Activated naive CD8-positive, alpha-beta T cell treated with anti-CD3 and anti-CD28 coated beads for 36 hours (primary cell): ENCODE measurements around the gene SZT2. TPM values are rescaled to one million over a fixed set of nuclear protein-coding genes. Genes with fewer than 3 reads are reported as not detected.
"Not testable (repeated sequence)": the region's sequence is repeated elsewhere in the genome, so short reads cannot be mapped to it uniquely, and the experiment has no call there.

ENCODE experiments used
- DNase-seq: peaks from one replicate; pipeline ENCODE4 v3.0.0; 2021
- H3K27ac Mint-ChIP-seq: one replicate; pipeline ENCODE4 v1.8.0; 2022; ENCODE audit warnings: mild to moderate bottlenecking, moderate library complexity, mixed read lengths
- H3K27me3 Mint-ChIP-seq: one replicate; pipeline ENCODE4 v1.8.0; 2022; ENCODE audit warnings: mild to moderate bottlenecking, mixed read lengths
- H3K36me3 Mint-ChIP-seq: one replicate; pipeline ENCODE4 v1.8.0; 2021; ENCODE audit warnings: mild to moderate bottlenecking, mixed read lengths
- H3K4me1 Mint-ChIP-seq: one replicate; pipeline ENCODE4 v1.8.0; 2021; ENCODE audit warnings: mixed read lengths
- H3K4me3 Mint-ChIP-seq: one replicate; pipeline ENCODE4 v1.8.0; 2022; ENCODE audit warnings: mild to moderate bottlenecking, moderate library complexity, mixed read lengths
- H3K9me3 Mint-ChIP-seq: one replicate; pipeline ENCODE4 v1.8.0; 2022; ENCODE audit warnings: mixed read lengths
- total RNA-seq, 2 experiments: library from RNA; stranded (reverse); gene quantifications; one replicate each; pipeline ENCODE4 v1.2.3, GENCODE V29; 2021

SZT2 gene
- total RNA-seq, 2 experiments from 2014 or later: 22.4 to 27.6 TPM

DNA sequence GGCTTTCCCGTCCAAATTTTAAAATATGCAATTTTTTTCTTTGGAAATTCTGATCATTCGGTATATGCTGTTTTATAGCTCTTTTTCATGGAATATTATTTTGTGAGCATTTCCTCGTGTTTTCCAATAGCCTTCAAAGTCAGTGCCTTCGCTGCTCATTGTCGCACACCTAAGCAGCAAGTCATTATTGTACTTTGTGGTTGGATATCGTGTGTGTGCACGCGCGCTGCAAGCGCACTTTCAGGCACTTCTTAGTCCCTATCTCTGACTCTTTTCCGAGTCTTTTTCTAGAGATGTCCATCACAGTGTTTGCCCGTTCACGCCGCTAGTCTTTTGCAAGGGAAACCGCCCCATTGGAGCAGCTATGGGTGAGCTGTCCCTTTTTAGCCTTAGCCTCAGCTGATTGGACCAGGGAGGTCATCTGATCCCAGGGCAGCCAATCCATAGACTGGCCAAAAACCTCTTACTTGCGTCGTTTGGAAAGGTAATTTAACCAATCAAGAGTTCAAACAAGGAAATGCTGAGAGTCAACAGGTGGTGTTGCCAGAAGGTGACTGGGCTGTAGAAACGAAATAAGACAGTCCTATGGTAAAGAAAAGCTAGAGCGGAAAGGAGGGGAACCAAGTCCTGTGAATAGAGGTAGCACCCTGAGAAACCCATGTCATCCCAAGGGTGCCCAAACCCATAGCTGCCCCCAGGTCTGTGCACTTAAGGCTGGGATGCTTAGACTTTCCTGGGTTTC lies 64.7 kb downstream of the SZT2 start:
- H3K4me1 Mint-ChIP-seq: peaks cover 15% of the 10 kb centered on the region
- peak; percentile 66 for DNase-seq
- H3K36me3 Mint-ChIP-seq: peaks cover 11% of the 10 kb centered on the region
- H3K27me3 Mint-ChIP-seq: peaks cover 36% of the 10 kb centered on the region
- peaks cover 2% of the 10 kb centered on the region for H3K9me3 Mint-ChIP-seq
- H3K4me3 Mint-ChIP-seq: peak overlapping the region; percentile 82
- peak overlapping the region; percentile 70 for H3K27ac Mint-ChIP-seq

DNA sequence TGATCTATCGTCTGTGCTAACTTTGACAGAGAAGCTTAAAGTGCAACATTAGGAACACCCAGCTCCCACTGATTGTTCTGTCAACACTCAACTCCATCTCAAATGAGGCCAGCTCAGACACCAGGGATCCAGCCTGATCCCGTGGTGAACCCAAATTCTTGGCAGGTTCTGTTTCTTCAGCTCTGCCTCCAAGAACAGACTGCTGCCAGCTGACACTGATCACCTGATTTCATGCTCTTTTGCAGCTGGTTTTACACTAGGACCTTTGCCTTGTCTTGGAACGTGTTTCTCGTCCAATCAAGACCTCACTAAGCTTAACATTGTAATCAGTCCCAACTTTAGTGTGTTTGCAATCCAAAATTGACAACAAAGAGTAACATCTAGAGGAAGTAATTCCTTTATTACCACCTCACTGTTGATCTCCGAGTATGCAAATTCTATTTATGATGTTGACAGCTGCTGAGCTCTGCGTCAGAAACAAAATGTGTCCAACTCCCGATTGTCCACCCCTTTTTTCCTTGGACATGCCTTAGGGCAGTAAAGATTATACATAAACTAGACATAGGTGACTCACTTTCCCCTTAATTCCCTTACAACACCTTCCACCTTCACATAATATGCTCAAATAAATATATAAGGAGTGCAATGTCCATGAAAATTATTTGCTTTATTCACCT lies 65.7 kb downstream of the SZT2 start:
- Mint-ChIP-seq H3K9me3 (peaks cover 2% of the 10 kb centered on the region), H3K4me1 (peaks cover 15% of the 10 kb centered on the region), H3K36me3 (peaks cover 11% of the 10 kb centered on the region), H3K27me3 (peaks cover 36% of the 10 kb centered on the region), H3K4me3 (no peak overlapping the region), H3K27ac (no peak overlapping the region)
- no peak for DNase-seq

DNA sequence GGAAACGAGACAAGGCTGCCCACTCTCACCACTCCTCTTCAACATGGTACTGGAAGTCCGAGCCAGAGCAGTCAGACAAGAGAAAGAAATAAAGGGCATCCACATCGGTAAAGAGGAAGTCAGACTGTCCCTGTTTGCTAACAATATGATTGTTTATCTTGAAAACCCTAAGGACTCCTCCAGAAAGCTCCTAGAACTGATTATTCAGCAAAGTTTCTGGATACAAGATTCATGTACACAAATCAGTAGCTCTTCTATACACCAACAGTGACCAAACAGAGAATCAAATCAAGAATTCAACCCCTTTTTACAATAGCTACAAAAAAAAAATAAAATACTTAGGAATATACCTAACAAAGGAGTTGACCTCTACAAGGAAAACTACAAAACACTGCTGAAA lies 68.7 kb downstream of the SZT2 start:
- not testable (repeated sequence) for DNase-seq, H3K4me3 Mint-ChIP-seq, H3K36me3 Mint-ChIP-seq, H3K27ac Mint-ChIP-seq, H3K9me3 Mint-ChIP-seq
- peaks cover 11% of the 10 kb centered on the region for H3K4me1 Mint-ChIP-seq
- H3K27me3 Mint-ChIP-seq: peaks cover 36% of the 10 kb centered on the region

DNA sequence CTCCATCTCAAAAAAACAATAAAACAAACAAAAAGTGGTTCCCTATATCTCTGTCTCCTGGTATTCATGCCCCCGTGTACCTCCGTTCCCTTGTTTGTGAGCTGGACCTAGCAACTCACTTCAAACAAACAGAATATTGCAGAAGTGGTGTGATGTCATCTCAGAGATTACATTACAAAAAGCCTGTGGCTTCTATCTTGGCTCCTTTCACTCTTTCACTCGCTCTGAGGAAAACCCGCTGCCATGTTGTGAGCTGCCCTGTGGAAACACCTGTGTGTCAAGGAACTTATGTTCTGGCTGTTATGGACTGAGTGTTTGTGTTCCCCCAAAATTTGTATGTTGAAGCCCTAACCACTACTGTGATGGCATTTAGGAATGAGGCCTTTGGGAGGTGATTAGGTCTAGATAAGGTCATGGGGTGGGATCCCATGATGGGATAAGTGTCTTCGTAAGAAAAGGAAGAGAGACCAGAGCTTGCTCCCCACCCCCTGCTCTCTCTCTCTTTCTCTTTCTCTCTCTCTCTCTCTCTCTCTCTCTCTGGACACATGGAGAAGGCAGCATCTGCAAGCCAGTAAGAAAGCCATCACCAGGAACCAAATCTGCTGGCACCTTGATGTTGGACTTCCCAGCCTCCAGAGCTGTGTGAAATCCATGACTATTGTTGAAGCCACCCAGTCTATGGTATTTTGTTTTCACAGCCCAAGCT lies 71.4 kb downstream of the SZT2 start:
- Mint-ChIP-seq H3K27ac (no peak overlapping the region), H3K36me3 (no peaks in the 10 kb centered on the region), H3K27me3 (peaks cover 24% of the 10 kb centered on the region), H3K4me1 (peaks cover 3% of the 10 kb centered on the region), H3K9me3 (no peaks in the 10 kb centered on the region), H3K4me3 (no peak overlapping the region)
- DNase-seq: no peak

DNA sequence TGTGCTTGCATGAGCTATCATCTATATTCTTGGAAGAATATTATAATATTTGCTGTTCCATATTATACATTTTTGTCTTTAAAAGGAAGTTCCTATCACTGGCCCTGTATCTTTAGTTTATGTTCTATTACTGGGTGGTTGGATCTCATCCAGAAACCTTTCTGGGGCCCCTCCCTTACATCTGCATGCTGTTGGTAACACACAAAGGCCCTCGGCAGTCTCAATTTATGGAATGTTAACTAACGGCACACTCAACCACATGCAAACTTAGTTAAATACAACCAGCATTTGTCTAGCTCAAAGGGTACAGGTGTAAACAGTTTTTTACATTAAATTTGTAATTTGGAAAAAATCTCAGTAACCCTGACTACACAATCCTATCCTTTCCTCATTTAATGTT lies 73.8 kb downstream of the SZT2 start:
- Mint-ChIP-seq H3K27ac (no peak overlapping the region), H3K4me3 (no peak overlapping the region), H3K9me3 (no peaks in the 10 kb centered on the region), H3K4me1 (peaks cover 8% of the 10 kb centered on the region), H3K27me3 (peaks cover 4% of the 10 kb centered on the region), H3K36me3 (no peaks in the 10 kb centered on the region)
- no peak for DNase-seq

DNA sequence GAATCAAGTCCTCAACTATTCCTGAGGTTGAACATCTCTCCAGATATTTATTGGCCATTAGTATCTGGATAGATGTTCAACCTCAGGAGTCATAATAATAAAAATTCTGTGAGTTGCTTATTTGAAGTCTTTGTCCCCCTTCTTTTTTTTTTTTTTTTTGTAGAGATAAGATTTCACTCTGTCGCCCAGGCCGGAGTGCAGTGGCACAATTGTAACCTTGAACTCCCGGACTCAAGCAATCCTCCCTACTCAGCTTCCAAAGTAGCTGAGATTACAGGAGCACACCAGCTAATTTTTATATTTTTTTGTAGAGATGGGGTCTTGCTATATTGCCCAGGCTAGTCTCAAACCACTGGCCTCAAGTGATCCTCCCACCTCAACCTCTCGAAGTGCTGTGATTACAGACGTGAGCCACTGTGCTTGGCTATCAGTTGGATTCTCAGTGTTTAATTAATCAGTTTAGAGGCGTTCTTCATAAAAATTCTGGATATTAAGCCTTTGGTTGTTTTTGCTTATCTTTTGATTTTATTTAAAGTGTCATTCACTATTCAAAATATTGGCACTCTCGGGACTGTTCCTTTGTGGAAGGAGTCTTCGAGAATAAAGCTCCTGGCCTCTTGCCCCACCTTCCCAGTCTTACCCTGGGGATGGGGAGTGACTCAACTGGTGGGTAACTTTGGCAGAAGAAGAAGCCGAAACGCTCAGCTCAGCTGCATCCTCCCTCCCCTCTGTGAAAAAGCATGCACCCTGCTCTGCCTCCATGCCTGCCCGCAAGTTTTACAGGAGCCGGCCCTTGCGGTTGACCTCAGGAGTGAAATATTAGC lies 75.2 kb downstream of the SZT2 start:
- no peaks in the 10 kb centered on the region for H3K36me3 Mint-ChIP-seq
- no peaks in the 10 kb centered on the region for H3K27me3 Mint-ChIP-seq
- H3K4me1 Mint-ChIP-seq: peaks cover 8% of the 10 kb centered on the region
- H3K27ac Mint-ChIP-seq: no peak overlapping the region
- no peak overlapping the region for H3K4me3 Mint-ChIP-seq
- no peak for DNase-seq
- no peaks in the 10 kb centered on the region for H3K9me3 Mint-ChIP-seq

DNA sequence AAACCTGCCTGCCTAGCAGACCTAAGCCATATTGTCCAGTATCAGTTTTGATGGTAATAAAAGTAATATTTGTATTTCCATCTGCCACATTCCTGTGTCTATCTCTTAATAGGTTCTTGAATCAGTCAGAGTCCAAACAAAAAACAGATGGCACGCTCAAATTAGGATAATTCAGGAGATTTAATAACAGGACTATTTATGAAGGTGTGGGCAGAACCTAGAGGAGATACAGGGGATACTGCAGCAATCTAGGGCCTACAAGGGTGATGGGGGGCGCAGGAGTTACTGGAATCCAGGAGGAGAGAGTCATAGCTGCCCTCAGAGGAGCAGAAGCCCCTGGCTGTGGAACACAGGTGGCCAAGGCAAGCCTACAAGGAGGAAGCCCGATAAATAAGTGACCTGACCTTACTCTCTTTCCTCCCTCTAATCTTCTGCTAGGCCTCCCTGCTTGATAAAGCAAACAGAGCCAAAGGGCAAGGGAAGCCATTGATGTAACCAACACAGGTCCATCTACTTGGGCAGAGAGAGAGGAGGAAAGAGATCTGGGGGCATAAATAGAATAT lies 75.9 kb downstream of the SZT2 start:
- Mint-ChIP-seq H3K9me3 (no peaks in the 10 kb centered on the region), H3K36me3 (no peaks in the 10 kb centered on the region), H3K4me3 (no peak overlapping the region), H3K27ac (no peak overlapping the region), H3K27me3 (no peaks in the 10 kb centered on the region), H3K4me1 (peaks cover 8% of the 10 kb centered on the region)
- DNase-seq: no peak

DNA sequence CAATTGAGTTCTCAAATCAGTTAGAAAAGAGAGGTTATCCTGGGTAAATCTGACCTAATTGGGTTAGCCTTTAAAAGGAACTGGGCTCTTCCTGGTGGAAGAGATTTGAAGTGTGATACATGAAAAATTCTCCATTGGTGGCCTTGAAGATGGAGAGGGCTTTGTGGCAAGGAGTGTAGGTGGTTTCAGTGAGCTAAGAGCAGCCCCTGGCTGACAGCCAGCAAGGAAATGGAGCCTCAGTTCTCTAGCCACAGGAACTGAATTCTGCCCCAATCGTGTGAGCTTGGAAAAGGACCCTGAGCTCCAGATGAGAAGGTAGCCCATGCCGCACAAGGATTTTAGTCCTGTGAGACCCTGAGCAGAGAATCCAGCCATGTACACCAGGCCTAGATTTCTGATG lies 76.7 kb downstream of the SZT2 start:
- H3K36me3 Mint-ChIP-seq: no peaks in the 10 kb centered on the region
- H3K9me3 Mint-ChIP-seq: no peaks in the 10 kb centered on the region
- peaks cover 8% of the 10 kb centered on the region for H3K4me1 Mint-ChIP-seq
- H3K4me3 Mint-ChIP-seq: no peak overlapping the region
- H3K27ac Mint-ChIP-seq: no peak overlapping the region
- DNase-seq: peak; percentile 13
- H3K27me3 Mint-ChIP-seq: no peaks in the 10 kb centered on the region

DNA sequence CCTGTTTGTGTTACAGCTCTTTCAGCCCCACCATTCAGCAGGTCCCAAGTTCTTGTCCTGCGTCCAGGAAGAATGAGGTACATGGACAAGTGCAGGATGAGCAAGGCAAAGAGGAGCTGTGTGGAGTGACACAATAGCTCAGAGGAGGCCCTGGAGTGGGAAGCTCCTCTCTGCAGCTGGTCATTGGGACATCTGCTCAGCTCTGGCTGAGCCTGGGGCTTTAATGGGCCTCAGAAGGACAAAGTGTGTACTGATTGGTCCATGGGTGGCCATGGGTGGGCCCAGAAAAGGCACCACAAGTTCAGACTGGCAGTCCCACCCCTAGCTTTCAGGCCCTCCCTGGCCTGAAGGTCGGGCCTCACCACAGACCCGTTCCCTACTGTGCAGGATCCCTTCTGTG lies 78.7 kb downstream of the SZT2 start:
- Mint-ChIP-seq H3K4me1 (peaks cover 8% of the 10 kb centered on the region), H3K4me3 (no peak overlapping the region), H3K9me3 (no peaks in the 10 kb centered on the region), H3K36me3 (no peaks in the 10 kb centered on the region), H3K27ac (no peak overlapping the region), H3K27me3 (no peaks in the 10 kb centered on the region)
- DNase-seq: no peak

DNA sequence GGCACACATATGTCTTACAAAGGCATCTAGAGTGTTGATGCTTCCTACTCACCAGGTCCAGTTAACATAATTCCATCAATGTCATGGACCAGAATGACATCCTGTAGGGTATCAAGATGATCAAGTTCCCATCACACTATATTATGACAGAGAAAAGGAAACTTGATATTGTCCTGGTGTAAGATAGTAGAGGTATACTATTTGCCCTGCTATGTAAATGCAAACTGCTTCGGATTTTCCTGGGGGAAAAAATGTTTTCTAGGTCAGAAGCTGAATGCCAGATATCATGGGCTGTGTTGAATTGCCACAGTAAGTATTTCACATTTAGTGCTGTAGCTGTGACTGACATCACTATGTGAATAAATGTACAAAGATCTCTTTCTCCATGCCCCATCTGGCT lies 80.2 kb downstream of the SZT2 start:
- Mint-ChIP-seq H3K4me1 (peaks cover 8% of the 10 kb centered on the region), H3K9me3 (no peaks in the 10 kb centered on the region), H3K27ac (no peak overlapping the region), H3K4me3 (no peak overlapping the region), H3K36me3 (no peaks in the 10 kb centered on the region), H3K27me3 (no peaks in the 10 kb centered on the region)
- no peak for DNase-seq

DNA sequence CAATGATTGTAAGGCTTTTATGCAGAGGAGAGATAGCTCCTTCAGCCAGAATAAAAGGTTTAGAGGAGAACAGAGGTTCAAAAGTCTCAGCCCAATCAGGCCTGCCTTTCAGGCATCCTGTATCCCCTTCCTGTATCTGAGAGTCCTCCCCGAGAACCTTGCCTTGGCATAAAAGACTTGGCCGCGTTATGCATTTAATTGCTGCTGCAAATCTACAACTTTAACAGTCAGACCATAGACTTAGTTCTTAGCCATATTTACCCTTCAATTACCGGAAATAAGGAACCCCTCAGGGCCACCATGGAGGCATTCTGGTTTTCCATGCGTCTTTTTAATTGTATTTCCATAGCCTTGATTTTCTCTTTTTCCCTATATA lies 82.4 kb downstream of the SZT2 start:
- Mint-ChIP-seq H3K4me1 (no peaks in the 10 kb centered on the region), H3K36me3 (no peaks in the 10 kb centered on the region), H3K9me3 (no peaks in the 10 kb centered on the region), H3K4me3 (no peak overlapping the region), H3K27ac (no peak overlapping the region), H3K27me3 (peaks cover 8% of the 10 kb centered on the region)
- no peak for DNase-seq

DNA sequence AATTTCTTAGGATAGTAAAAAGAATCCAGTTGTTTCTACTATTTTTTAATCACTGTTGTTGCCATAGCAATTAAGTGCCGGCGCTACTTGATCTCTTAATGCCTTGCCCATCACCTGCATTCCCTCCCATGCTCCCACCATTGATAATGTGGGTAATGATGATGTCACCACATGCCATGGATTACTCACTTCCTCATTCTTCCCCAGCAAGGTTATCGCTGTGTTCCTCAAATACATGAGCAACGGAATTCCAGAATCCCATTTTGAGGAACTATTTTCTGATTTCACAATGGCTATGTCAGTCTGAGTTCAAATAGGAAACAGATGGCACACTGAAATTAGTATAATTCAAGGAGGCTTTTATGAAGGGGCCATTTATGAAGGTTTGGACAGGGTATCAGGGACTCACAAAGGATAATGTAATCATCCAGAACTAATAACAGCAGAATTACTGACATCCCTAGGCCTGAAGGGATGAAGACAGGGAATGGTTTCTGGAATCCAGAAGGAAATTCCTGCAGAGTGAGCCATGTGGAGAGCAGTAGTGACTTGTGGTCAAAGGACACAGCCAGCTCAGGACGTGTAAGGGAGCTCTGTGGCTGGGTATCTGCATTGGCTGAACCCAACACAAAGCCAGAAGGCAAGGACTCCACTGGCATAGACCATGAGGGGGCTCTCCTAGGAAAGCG lies 82.9 kb downstream of the SZT2 start:
- not testable (repeated sequence) for H3K9me3 Mint-ChIP-seq

DNA sequence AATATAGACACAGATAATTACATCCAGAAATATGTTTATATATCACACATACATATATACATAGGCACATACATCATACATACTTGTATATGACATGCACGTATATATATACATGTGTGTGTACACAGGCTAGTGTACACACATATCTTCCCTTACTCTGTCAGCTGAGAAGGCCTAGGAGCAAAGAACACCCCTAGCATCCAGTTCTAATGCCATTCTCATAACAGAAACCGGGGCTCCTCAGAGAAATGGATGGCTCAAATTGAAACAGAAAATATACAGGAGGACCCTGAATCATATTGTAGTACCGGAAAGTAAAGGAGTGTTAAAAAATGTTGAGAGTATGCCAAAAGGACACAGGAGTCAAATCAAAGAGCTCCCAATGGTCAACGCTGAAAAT lies 83.8 kb downstream of the SZT2 start:
- peak overlapping the region; percentile 6 for H3K27ac Mint-ChIP-seq
- no peaks in the 10 kb centered on the region for H3K36me3 Mint-ChIP-seq
- no peak for DNase-seq
- H3K9me3 Mint-ChIP-seq: no peaks in the 10 kb centered on the region
- H3K4me3 Mint-ChIP-seq: no peak overlapping the region
- H3K4me1 Mint-ChIP-seq: no peaks in the 10 kb centered on the region
- H3K27me3 Mint-ChIP-seq: peaks cover 8% of the 10 kb centered on the region

More for the DNA sequence above, 82.9 kb downstream of the SZT2 start:
- not testable (repeated sequence) for H3K27ac Mint-ChIP-seq, H3K36me3 Mint-ChIP-seq, DNase-seq, H3K27me3 Mint-ChIP-seq, H3K4me1 Mint-ChIP-seq, H3K4me3 Mint-ChIP-seq

DNA sequence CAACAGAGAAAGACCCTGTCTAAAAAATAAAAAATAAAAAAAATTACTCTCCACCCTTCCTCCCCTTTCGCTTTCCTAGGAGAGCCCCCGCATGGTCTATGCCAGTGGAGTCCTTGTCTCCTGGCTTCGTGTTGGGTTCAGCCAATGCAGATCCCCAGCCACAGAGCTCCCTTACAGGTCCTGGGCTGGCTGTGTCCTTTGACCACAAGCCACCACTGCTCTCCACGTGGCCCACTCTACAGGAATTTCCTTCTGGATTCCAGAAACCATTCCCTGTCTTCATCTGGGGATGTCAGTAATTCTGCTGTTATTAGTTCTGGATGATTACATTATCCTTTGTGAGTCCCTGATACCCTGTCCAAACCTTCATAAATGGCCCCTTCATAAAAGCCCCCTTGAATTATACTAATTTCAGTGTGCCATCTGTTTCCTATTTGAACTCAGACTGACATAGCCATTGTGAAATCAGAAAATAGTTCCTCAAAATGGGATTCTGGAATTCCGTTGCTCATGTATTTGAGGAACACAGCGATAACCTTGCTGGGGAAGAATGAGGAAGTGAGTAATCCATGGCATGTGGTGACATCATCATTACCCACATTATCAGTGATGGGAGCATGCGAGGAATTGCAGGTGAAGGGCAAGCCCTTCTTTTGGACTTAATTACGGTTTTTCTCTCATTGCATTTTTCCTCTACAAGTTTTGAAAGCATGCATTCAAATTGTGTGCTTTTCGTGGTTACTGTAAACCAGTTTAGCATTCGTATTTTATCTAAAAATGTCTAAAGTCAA lies 86.1 kb downstream of the SZT2 start:
- H3K4me1 Mint-ChIP-seq, H3K36me3 Mint-ChIP-seq, DNase-seq, H3K9me3 Mint-ChIP-seq, H3K27ac Mint-ChIP-seq, H3K4me3 Mint-ChIP-seq: not testable (repeated sequence)
- peaks cover 18% of the 10 kb centered on the region for H3K27me3 Mint-ChIP-seq
